ENCODE results near the gene SULT2B1.

SULT2B1 gene

GRCh38 chr19:48639483-48640375 lies 87.8 kb downstream of the SULT2B1 start:
- Histone ChIP-seq H4K20me1 (ENCODE audit: insufficient read depth, low read length) (no peaks in the 10 kb centered on the region), H3K4me3 (ENCODE audit: low read length) (no peak overlapping the region), H3K9ac (ENCODE audit: low read length) (no peak overlapping the region), H3K4me2 (ENCODE audit: low read depth, low read length) (no peak overlapping the region), H3K9me2 (replicated peaks; ENCODE audit: insufficient read depth, low read length) (no peaks in the 10 kb centered on the region), H3F3A (ENCODE audit: insufficient read depth, low read length) (peaks cover 16% of the 10 kb centered on the region), H3K27me3 (replicated peaks; ENCODE audit: insufficient read depth, low read length) (peaks cover 30% of the 10 kb centered on the region), H3K79me2 (ENCODE audit: low read length) (no peaks in the 10 kb centered on the region), H3K27ac (ENCODE audit: low read length) (no peak overlapping the region), H2AFZ (ENCODE audit: low read length) (no peak overlapping the region), H3K36me3 (replicated peaks; ENCODE audit: insufficient read depth, low read length) (no peaks in the 10 kb centered on the region), H3K9me3 (replicated peaks; ENCODE audit: insufficient read depth, low read length) (no peaks in the 10 kb centered on the region), H3K4me1 (ENCODE audit: low read length) (peaks cover 11% of the 10 kb centered on the region)
- DNase-seq: no peak
- TF ChIP-seq EZH2 (optimal IDR thresholded peaks at IDR 0.05; ENCODE audit: low read depth, low read length): no peak
- TF ChIP-seq CTCF (IDR thresholded peaks at IDR 0.05; ENCODE audit: low read length): no peak
- no peak for TF ChIP-seq EZH2phosphoT487 (IDR thresholded peaks at IDR 0.05; ENCODE audit: low read length)

GRCh38 chr19:48641850-48642249 lies 89.9 kb downstream of the SULT2B1 start:
- no peaks in the 10 kb centered on the region for H3K79me2 ChIP-seq (ENCODE audit: low read length)
- no peaks in the 10 kb centered on the region for H3K9me2 ChIP-seq (replicated peaks; ENCODE audit: insufficient read depth, low read length)
- no peak for TF ChIP-seq EZH2 (optimal IDR thresholded peaks at IDR 0.05; ENCODE audit: low read depth, low read length)
- no peak for TF ChIP-seq CTCF (IDR thresholded peaks at IDR 0.05; ENCODE audit: low read length)
- no peak for TF ChIP-seq EZH2phosphoT487 (IDR thresholded peaks at IDR 0.05; ENCODE audit: low read length)
- H3F3A ChIP-seq (ENCODE audit: insufficient read depth, low read length): peaks cover 4% of the 10 kb centered on the region
- no peak for DNase-seq
- peaks cover 30% of the 10 kb centered on the region for H3K27me3 ChIP-seq (replicated peaks; ENCODE audit: insufficient read depth, low read length)
- no peaks in the 10 kb centered on the region for H3K9me3 ChIP-seq (replicated peaks; ENCODE audit: insufficient read depth, low read length)
- no peak overlapping the region for H3K27ac ChIP-seq (ENCODE audit: low read length)
- no peaks in the 10 kb centered on the region for H3K36me3 ChIP-seq (replicated peaks; ENCODE audit: insufficient read depth, low read length)
- H4K20me1 ChIP-seq (ENCODE audit: insufficient read depth, low read length): no peaks in the 10 kb centered on the region
- H3K9ac ChIP-seq (ENCODE audit: low read length): no peak overlapping the region
- no peak overlapping the region for H3K4me2 ChIP-seq (ENCODE audit: low read depth, low read length)
- H2AFZ ChIP-seq (ENCODE audit: low read length): no peak overlapping the region
- H3K4me3 ChIP-seq (ENCODE audit: low read length): no peak overlapping the region
- H3K4me1 ChIP-seq (ENCODE audit: low read length): peaks cover 6% of the 10 kb centered on the region

GRCh38 chr19:48642862-48643261 lies 90.9 kb downstream of the SULT2B1 start:
- TF ChIP-seq CTCF (IDR thresholded peaks at IDR 0.05; ENCODE audit: low read length) (no peak), EZH2 (optimal IDR thresholded peaks at IDR 0.05; ENCODE audit: low read depth, low read length) (no peak), EZH2phosphoT487 (IDR thresholded peaks at IDR 0.05; ENCODE audit: low read length) (no peak)
- Histone ChIP-seq H3K79me2 (ENCODE audit: low read length) (no peaks in the 10 kb centered on the region), H3K27ac (ENCODE audit: low read length) (no peak overlapping the region), H4K20me1 (ENCODE audit: insufficient read depth, low read length) (no peaks in the 10 kb centered on the region), H3F3A (ENCODE audit: insufficient read depth, low read length) (no peaks in the 10 kb centered on the region; the same call in 1 of the 2 replicates), H3K27me3 (replicated peaks; ENCODE audit: insufficient read depth, low read length) (peaks cover 33% of the 10 kb centered on the region), H2AFZ (ENCODE audit: low read length) (no peak overlapping the region), H3K4me1 (ENCODE audit: low read length) (peaks cover 10% of the 10 kb centered on the region), H3K36me3 (replicated peaks; ENCODE audit: insufficient read depth, low read length) (no peaks in the 10 kb centered on the region), H3K4me2 (ENCODE audit: low read depth, low read length) (no peak overlapping the region), H3K4me3 (ENCODE audit: low read length) (no peak overlapping the region), H3K9me3 (replicated peaks; ENCODE audit: insufficient read depth, low read length) (no peaks in the 10 kb centered on the region), H3K9ac (ENCODE audit: low read length) (no peak overlapping the region), H3K9me2 (replicated peaks; ENCODE audit: insufficient read depth, low read length) (no peaks in the 10 kb centered on the region)
- no peak for DNase-seq
